WERI-Rb-1 (cell line): ENCODE data around the gene ZNF503.

Experiments
- DNase-seq: peaks from one replicate; pipeline ENCODE4 v3.0.0-alpha.2; 2020
- H3K27ac ChIP-seq: fragments of 250-450 bp; sonication (Bioruptor Pico); 2 replicates; pipeline ENCODE4 v1.5.1; 2020; ENCODE audit warnings: mild to moderate bottlenecking, moderate library complexity
- H3K27me3 ChIP-seq: fragments of 250-450 bp; sonication (Bioruptor Pico); 2 replicates; pipeline ENCODE4 v1.5.1; 2021; ENCODE audit warnings: mild to moderate bottlenecking, low read depth, moderate library complexity; ENCODE audit not compliant: insufficient read depth, severe bottlenecking
- H3K36me3 ChIP-seq: fragments of 250-450 bp; sonication (Bioruptor Pico); 2 replicates; pipeline ENCODE4 v1.5.1; 2020; ENCODE audit warnings: mild to moderate bottlenecking, moderate library complexity
- H3K4me3 ChIP-seq: 2 replicates; pipeline ENCODE4 v1.5.1; 2011; ENCODE audit warnings: low read depth, mild to moderate bottlenecking, control low read depth, low read length
- H3K9me3 ChIP-seq: fragments of 250-450 bp; sonication (Bioruptor Pico); 2 replicates; pipeline ENCODE4 v1.5.1; 2021; ENCODE audit warnings: mild to moderate bottlenecking, moderate library complexity; ENCODE audit not compliant: severe bottlenecking
- TF ChIP-seq, protein P1 (sequence below): IDR thresholded peaks from 2 replicates; pipeline ENCODE4 v1.5.1; 2011; ENCODE audit warnings: low read depth, mild to moderate bottlenecking, control low read depth, inconsistent platforms, low read length

ZNF503 gene

DNA sequence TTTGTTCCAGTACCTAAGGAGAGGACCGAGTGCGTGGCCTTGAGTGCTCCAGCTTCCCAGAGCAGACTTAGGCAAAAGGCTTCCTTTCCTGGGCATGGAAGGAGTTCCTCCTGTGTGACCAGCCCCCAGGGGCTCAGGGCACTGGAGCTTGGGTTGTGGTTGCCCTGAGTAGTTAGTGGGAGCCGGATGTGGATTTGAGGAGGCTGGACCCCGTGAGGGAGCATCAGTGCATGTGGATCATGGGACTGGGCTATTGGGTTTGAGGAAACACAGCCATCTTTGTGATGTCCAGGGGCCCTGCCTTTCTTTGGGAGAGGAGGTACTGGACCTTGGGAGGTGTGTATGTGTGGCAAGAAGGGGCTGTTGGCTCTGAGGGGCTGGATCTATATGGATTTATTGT, 38.2 kb upstream of the ZNF503 start:
- H3K9me3 ChIP-seq, result peaks cover 12% of the 10 kb centered on the region
- no peak for DNase-seq
- H3K36me3 ChIP-seq, result no peaks in the 10 kb centered on the region
- TF ChIP-seq, protein P1, sequence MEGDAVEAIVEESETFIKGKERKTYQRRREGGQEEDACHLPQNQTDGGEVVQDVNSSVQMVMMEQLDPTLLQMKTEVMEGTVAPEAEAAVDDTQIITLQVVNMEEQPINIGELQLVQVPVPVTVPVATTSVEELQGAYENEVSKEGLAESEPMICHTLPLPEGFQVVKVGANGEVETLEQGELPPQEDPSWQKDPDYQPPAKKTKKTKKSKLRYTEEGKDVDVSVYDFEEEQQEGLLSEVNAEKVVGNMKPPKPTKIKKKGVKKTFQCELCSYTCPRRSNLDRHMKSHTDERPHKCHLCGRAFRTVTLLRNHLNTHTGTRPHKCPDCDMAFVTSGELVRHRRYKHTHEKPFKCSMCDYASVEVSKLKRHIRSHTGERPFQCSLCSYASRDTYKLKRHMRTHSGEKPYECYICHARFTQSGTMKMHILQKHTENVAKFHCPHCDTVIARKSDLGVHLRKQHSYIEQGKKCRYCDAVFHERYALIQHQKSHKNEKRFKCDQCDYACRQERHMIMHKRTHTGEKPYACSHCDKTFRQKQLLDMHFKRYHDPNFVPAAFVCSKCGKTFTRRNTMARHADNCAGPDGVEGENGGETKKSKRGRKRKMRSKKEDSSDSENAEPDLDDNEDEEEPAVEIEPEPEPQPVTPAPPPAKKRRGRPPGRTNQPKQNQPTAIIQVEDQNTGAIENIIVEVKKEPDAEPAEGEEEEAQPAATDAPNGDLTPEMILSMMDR, result no peak
- H3K4me3 ChIP-seq, result no peak overlapping the region
- H3K27me3 ChIP-seq, result no peaks in the 10 kb centered on the region
- no peak overlapping the region for H3K27ac ChIP-seq

DNA sequence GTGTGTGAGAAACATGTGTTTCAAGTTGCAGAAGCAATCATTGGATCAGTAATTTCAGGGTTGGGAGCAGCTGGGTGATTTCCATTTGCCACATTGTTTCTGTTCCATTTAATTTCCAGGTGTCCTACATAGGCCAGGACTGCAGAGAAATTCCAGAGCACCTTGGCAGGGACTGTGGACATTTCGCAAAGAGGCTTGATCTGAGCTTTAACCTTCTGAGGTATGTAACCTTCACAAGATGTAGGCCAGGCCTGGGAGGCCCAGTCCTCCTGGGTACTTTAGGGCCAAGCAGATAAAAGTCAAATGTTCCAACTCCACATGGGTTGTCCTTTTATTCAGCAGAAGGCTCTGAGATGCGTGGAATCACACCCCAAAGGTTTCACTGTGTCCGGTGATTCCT, 36.7 kb upstream of the ZNF503 start:
- Histone ChIP-seq H3K36me3 (no peaks in the 10 kb centered on the region), H3K4me3 (no peak overlapping the region), H3K27me3 (no peaks in the 10 kb centered on the region), H3K27ac (no peak overlapping the region), H3K9me3 (peaks cover 5% of the 10 kb centered on the region)
- no peak for DNase-seq
- TF ChIP-seq, protein P1, result no peak

DNA sequence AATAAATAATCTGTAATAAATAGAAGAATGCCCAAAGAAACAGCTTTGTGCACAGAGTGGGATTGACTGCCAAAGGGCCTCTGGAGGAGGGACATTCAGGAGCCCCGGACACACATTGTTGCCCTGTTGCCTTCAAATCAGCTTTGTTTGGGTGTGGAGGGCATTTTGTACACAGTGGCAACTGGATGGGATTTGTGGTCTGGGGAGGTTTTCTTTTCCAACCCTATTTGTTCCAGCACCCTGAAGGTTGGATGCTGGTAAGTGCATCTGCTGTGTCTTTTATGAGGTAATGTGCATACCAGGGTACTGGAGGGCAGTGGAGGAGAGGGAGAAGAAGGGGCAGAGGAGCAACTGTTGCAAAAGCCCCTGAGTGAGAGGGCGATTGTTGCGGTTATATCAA, 36.1 kb upstream of the ZNF503 start:
- Histone ChIP-seq H3K27ac (no peak overlapping the region), H3K9me3 (no peaks in the 10 kb centered on the region), H3K4me3 (no peak overlapping the region), H3K27me3 (no peaks in the 10 kb centered on the region), H3K36me3 (no peaks in the 10 kb centered on the region)
- TF ChIP-seq, protein P1, result no peak
- DNase-seq, result no peak

DNA sequence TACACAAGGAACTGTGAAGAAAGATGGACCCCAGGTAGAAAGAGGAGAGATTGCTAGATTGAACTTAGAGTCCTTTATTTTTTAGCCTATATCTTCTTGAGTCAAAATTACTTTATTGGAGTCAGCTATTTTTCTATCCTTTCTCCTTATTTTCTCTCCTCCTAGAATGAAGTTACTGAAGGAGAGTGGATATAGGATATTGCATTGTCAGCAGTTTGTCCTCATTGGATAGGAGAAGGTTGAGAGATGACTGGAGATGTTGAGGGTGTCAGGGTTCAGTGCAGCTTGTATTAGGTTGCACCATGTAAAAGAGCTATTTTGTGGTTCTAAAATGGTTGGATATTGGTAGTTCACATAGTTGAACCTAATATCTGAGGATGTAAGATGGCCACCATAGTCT, 35.3 kb upstream of the ZNF503 start:
- no peak for DNase-seq
- Histone ChIP-seq H3K36me3 (no peaks in the 10 kb centered on the region), H3K4me3 (no peak overlapping the region), H3K27me3 (no peaks in the 10 kb centered on the region), H3K9me3 (no peaks in the 10 kb centered on the region), H3K27ac (no peak overlapping the region)
- TF ChIP-seq, protein P1, result no peak

DNA sequence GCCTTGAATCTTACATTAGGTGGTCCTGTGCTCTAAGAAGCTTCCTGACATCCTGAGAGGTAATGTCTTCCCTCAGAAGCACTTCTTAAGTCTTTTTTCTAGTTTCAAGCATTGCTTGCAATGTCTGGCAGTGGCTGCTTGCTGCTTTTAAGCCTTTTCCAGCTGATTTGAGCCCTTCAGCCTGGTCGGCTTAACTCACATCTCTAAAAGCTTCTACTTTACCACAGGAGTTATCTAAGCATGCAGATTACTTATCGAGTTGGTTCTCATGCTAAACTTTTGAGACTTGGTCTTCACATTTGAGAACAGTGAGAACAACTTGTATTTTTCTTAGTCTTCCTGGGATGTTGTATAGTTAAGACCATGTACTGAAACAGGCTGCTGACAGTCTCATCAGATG, 33.7 kb upstream of the ZNF503 start:
- no peak overlapping the region for H3K27ac ChIP-seq
- H3K9me3 ChIP-seq, result no peaks in the 10 kb centered on the region
- H3K27me3 ChIP-seq, result no peaks in the 10 kb centered on the region
- peak; percentile 39 for DNase-seq
- H3K4me3 ChIP-seq, result no peak overlapping the region
- TF ChIP-seq, protein P1, result no peak
- H3K36me3 ChIP-seq, result no peaks in the 10 kb centered on the region

DNA sequence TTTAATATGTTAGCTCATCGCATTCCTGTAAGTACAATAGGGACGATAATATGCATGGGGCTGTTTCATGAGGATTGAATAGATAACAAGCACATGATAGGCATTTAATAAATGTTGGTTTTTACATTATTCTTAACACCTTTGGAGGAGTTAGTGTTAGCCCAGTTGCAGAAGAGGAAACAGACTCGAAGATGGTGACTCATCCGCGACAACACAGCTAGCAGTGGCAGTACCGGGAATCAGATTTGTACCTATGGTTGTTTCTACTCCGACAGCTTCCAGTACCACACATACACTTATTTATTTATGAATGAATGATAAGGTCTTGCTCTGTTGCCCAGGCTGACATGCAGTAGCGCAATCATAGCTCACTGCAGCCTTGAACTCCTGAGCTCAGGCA, 32.7 kb upstream of the ZNF503 start:
- DNase-seq, result no peak
- no peak overlapping the region for H3K27ac ChIP-seq
- TF ChIP-seq, protein P1, result no peak
- H3K36me3 ChIP-seq, result no peaks in the 10 kb centered on the region
- H3K27me3 ChIP-seq, result no peaks in the 10 kb centered on the region
- no peaks in the 10 kb centered on the region for H3K9me3 ChIP-seq
- H3K4me3 ChIP-seq, result no peak overlapping the region
